Loucy (cell line): ENCODE results near the gene HSPG2.
"Not testable (repeated sequence)": the region's sequence is repeated elsewhere in the genome, so short reads cannot be mapped to it uniquely, and the experiment has no call there.

Experiments used
- H2AFZ ChIP-seq: fragments of 200-600 bp; sonication (generic); 2 replicates; pipeline ENCODE4 v1.6.0; 2016; ENCODE audit warnings: antibody characterized with exemption, mild to moderate bottlenecking, low read length, moderate library complexity
- H3F3A ChIP-seq: fragments of 200-600 bp; 2 replicates; pipeline ENCODE4 v1.6.0; 2016; ENCODE audit warnings: antibody characterized with exemption, low read depth, mild to moderate bottlenecking
- H3K27me3 ChIP-seq: fragments of 200-600 bp; sonication (generic); 2 replicates; pipeline ENCODE4 v1.6.1; 2014; ENCODE audit warnings: low read length, mild to moderate bottlenecking; ENCODE audit not compliant: insufficient read depth, poor library complexity, severe bottlenecking
- H3K36me3 ChIP-seq: fragments of 200-600 bp; sonication (generic); 2 replicates; pipeline ENCODE4 v1.6.1; 2016; ENCODE audit warnings: low read length; ENCODE audit not compliant: insufficient read depth
- H3K4me1 ChIP-seq: fragments of 200-600 bp; sonication (generic); 2 replicates; pipeline ENCODE4 v1.5.1; 2014; ENCODE audit warnings: low read length, mild to moderate bottlenecking; ENCODE audit not compliant: insufficient read depth, poor library complexity, severe bottlenecking
- H3K4me2 ChIP-seq: fragments of 200-600 bp; sonication (generic); 2 replicates; pipeline ENCODE4 v1.6.0; 2014; ENCODE audit warnings: antibody characterized with exemption, low read length, low read depth, mild to moderate bottlenecking; ENCODE audit not compliant: poor library complexity, severe bottlenecking
- H3K4me3 ChIP-seq: fragments of 200-600 bp; sonication (generic); 2 replicates; pipeline ENCODE4 v1.5.1; 2014; ENCODE audit warnings: low read length, mild to moderate bottlenecking, mixed read lengths; ENCODE audit not compliant: poor library complexity, severe bottlenecking
- H3K79me2 ChIP-seq: fragments of 200-600 bp; sonication (generic); 2 replicates; pipeline ENCODE4 v1.6.1; 2014; ENCODE audit warnings: low read length; ENCODE audit not compliant: insufficient read depth
- H3K9ac ChIP-seq: fragments of 200-600 bp; sonication (generic); 2 replicates; pipeline ENCODE4 v1.6.0; 2014; ENCODE audit warnings: mild to moderate bottlenecking, low read depth, low read length, moderate library complexity; ENCODE audit not compliant: poor library complexity, severe bottlenecking
- H3K9me2 ChIP-seq: fragments of 200-600 bp; sonication (generic); replicated peaks from 2 replicates; pipeline ENCODE4 v1.6.1; 2016; ENCODE audit warnings: low read depth, low read length, mixed read lengths
- H3K9me3 ChIP-seq: fragments of 200-600 bp; sonication (generic); 2 replicates; pipeline ENCODE4 v1.6.1; 2014; ENCODE audit warnings: mild to moderate bottlenecking, antibody characterized with exemption, low read length, low read depth; ENCODE audit not compliant: insufficient read depth
- H4K20me1 ChIP-seq: fragments of 200-600 bp; sonication (generic); 2 replicates; pipeline ENCODE4 v1.6.0; 2014; ENCODE audit warnings: antibody characterized with exemption, low read length, mild to moderate bottlenecking; ENCODE audit not compliant: insufficient read depth, poor library complexity, severe bottlenecking
- CTCF ChIP-seq: fragments of 200-600 bp; sonication (generic); conservative IDR thresholded peaks from 2 replicates; pipeline ENCODE4 v1.5.1; 2014; ENCODE audit warnings: mild to moderate bottlenecking, antibody characterized with exemption, low read length

HSPG2 gene

DNA sequence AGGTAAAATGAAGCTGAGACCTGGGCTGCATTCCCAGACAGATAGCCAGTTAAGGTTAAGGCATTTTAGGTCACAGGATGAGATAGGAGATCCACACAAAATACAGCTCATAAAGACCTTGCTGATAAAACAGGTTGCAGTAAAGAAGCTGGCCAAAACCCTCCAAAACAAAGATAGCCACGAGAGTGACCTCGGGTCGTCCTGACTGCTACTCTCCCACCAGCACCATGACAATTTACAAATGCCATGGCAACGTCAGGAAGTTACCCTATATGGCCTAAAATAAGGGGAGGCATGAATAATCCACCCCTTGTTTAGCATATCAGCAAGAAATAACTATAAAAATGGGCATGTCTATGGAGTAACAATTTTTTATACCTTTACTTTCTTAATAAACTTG, 33.4 kb upstream of the HSPG2 start:
- not testable (repeated sequence) for H3K4me1 ChIP-seq, H3K4me3 ChIP-seq, H3K9ac ChIP-seq, H3F3A ChIP-seq, H3K27me3 ChIP-seq, H4K20me1 ChIP-seq, H3K4me2 ChIP-seq, H2AFZ ChIP-seq, H3K79me2 ChIP-seq, H3K9me3 ChIP-seq, H3K9me2 ChIP-seq, H3K36me3 ChIP-seq

- not testable (repeated sequence) for H3K27me3 ChIP-seq, H3K36me3 ChIP-seq, H3K9me2 ChIP-seq, H3K4me3 ChIP-seq, H3K9me3 ChIP-seq, H3K4me1 ChIP-seq, H3K79me2 ChIP-seq, H2AFZ ChIP-seq, H4K20me1 ChIP-seq, H3K9ac ChIP-seq, H3K4me2 ChIP-seq, H3F3A ChIP-seq
Measured at GRCh38 chr1:21969066-21969465, 32.0 kb upstream of the HSPG2 start.

- H3K36me3 ChIP-seq, H3K4me2 ChIP-seq, H3K27me3 ChIP-seq, H3K79me2 ChIP-seq, H4K20me1 ChIP-seq, H3K9me3 ChIP-seq, H3K9me2 ChIP-seq, H3K9ac ChIP-seq, H3F3A ChIP-seq, H3K4me1 ChIP-seq, H2AFZ ChIP-seq, H3K4me3 ChIP-seq: not testable (repeated sequence)
Measured at GRCh38 chr1:21967216-21967615, 30.1 kb upstream of the HSPG2 start.

DNA sequence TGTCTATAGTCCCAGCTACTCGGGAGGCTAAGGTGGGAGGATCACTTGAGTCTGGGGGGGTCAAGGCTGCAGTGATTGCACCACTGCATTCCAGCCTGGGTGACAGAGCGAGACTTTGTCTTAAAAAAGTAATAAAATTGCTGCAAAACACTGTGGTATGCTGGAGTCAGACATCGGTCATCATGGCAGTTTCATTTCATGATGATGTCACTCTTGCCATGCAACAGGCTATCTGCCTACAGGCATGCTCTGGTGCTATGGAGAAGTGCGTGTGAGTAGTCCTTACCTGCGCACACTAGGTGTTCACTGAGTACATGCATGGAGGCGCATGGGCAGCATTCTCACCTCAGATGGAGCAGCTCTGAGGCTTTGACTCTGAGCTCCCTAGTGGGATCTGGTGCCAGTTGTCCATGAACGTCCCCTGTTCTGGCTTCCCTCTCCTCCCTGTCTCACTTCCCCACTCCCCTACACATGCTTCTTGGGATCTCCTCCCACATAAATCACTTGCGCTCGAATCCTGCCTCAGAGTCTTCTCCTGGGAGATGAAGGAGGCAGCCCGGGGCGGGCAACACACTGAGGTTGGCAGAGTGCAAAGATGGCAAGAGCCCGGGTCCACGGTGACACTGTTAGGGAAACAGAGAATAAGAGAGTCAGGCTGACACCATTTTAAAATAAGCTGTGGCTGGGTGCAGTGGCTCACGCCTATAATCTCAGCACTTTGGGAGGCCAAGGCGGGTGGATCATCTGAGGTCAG, 29.3 kb upstream of the HSPG2 start:
- Histone ChIP-seq H3K4me3 (no peak overlapping the region), H3K36me3 (no peaks in the 10 kb centered on the region), H3K9me2 (no peaks in the 10 kb centered on the region), H3K79me2 (no peaks in the 10 kb centered on the region), H3F3A (no peaks in the 10 kb centered on the region), H3K4me1 (no peaks in the 10 kb centered on the region), H3K9ac (no peak overlapping the region), H3K27me3 (no peaks in the 10 kb centered on the region), H3K4me2 (no peak overlapping the region), H2AFZ (no peak overlapping the region), H3K9me3 (no peaks in the 10 kb centered on the region), H4K20me1 (no peaks in the 10 kb centered on the region)
- TF ChIP-seq CTCF = no peak
